ENCODE measurements around the gene MCRIP2. TPM values are rescaled to one million over a fixed set of nuclear protein-coding genes. Genes with fewer than 3 reads are reported as not detected.
A peak's percentile ranks its signal among the peaks of the same experiment; 100 is the strongest.
"Not testable (repeated sequence)": the region's sequence is repeated elsewhere in the genome, so short reads cannot be mapped to it uniquely, and the experiment has no call there.

Gene MCRIP2
- total and polyA plus RNA-seq, 4 donors: 16.3 to 97.3 (median 61.4) TPM

DNA sequence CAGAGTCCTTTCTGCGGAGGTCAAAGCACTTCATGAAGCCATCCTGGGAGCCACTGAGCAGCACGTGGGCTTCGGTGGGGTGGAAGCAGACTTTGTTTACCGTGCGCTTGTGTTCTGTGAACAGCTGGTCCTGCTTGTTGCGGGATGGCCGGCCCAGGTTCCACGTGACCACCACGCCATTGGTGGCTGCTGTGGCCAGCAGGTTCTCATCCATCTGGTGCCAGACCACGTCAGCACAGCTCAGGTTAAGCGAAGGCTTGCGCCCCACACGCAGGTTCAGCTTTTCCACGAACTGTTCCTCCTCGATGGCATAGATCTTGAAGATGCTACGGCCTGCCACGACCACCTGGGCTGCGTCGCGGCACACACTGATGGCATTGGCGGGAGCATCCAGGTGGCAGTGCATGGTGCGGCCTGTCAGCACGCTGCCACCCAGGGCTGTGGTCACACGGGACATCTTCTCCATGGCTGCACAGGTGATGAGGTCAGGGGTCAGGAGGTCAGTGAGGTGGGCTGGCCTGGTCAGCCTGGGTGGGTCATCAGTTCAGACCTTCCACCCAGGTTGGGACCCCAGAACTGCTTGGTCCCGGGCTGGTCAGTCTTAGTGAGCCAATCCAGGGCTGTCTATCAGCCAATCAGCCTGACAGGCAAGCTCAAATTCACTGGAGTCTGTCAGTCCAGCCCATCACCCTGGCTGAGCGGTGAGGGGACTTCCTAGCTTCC, 47.7 kb downstream of the MCRIP2 start:
- Histone ChIP-seq H3K4me1 (ENCODE audit: control insufficient read depth in 4 of 4, insufficient read depth in 4 of 4, low read length in 3 of 4) (peaks cover 16 to 34% (median 26%) of the 10 kb centered on the region in 4 donors), H3K9me3 (ENCODE audit: control insufficient read depth in 4 of 4, low read length in 3 of 4) (no peaks in the 10 kb centered on the region), H3K36me3 (ENCODE audit: control insufficient read depth in 4 of 4, insufficient read depth in 3 of 4, low read depth in 1 of 4, low read length in 3 of 4) (peaks cover 0 to 7% (median 0%) of the 10 kb centered on the region in 4 donors), H3K9ac (ENCODE audit: low read depth in 1 of 2, low read length in 2 of 2) (peak overlapping the region; percentile 69 to 87), H3K27ac (ENCODE audit: low read depth in 1 of 2, low read length in 2 of 2) (peak overlapping the region in 1 of 2 donors; percentile 71), H3K27me3 (ENCODE audit: control insufficient read depth in 4 of 4, insufficient read depth in 4 of 4, low read length in 3 of 4) (peaks cover 0 to 4% (median 1%) of the 10 kb centered on the region in 4 donors), H3K4me3 (ENCODE audit: low read depth in 1 of 3, low read length in 3 of 3) (peak overlapping the region; percentile 73 to 98 (median 93))
- no peak for DNase-seq (ENCODE audit: low spot score)
- 84% methylated on average over 26 of the region's 26 CpGs for WGBS
- TF ChIP-seq FOXA2 (IDR thresholded peaks at IDR 0.05) (no peak), HNF4A (conservative IDR thresholded peaks at IDR 0.05) (no peak), HNF4G (IDR thresholded peaks at IDR 0.05) (no peak), JUND (IDR thresholded peaks at IDR 0.05) (no peak), CTCF (IDR thresholded peaks at IDR 0.05; ENCODE audit: low read depth, low read length, missing input control) (no peak), ATF3 (IDR thresholded peaks at IDR 0.05) (no peak), RXRA (IDR thresholded peaks at IDR 0.05) (no peak), NR2F2 (IDR thresholded peaks at IDR 0.05) (no peak), RAD21 (IDR thresholded peaks at IDR 0.05) (no peak), ZBTB33 (IDR thresholded peaks at IDR 0.05) (no peak), SP1 (IDR thresholded peaks at IDR 0.05) (no peak), EGR1 (IDR thresholded peaks at IDR 0.05; ENCODE audit: low read depth in 2 of 2) (no peak), YY1 (IDR thresholded peaks at IDR 0.05) (no peak), TAF1 (conservative IDR thresholded peaks at IDR 0.05) (no peak), FOXA1 (IDR thresholded peaks at IDR 0.05) (no peak), GABPA (IDR thresholded peaks at IDR 0.05 in 1 of 2, conservative IDR thresholded peaks at IDR 0.05 in 1 of 2) (no peak)
- TF ChIP-seq, protein P1, sequence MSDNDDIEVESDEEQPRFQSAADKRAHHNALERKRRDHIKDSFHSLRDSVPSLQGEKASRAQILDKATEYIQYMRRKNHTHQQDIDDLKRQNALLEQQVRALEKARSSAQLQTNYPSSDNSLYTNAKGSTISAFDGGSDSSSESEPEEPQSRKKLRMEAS (IDR thresholded peaks at IDR 0.05): no peak
- TF ChIP-seq, protein P2, sequence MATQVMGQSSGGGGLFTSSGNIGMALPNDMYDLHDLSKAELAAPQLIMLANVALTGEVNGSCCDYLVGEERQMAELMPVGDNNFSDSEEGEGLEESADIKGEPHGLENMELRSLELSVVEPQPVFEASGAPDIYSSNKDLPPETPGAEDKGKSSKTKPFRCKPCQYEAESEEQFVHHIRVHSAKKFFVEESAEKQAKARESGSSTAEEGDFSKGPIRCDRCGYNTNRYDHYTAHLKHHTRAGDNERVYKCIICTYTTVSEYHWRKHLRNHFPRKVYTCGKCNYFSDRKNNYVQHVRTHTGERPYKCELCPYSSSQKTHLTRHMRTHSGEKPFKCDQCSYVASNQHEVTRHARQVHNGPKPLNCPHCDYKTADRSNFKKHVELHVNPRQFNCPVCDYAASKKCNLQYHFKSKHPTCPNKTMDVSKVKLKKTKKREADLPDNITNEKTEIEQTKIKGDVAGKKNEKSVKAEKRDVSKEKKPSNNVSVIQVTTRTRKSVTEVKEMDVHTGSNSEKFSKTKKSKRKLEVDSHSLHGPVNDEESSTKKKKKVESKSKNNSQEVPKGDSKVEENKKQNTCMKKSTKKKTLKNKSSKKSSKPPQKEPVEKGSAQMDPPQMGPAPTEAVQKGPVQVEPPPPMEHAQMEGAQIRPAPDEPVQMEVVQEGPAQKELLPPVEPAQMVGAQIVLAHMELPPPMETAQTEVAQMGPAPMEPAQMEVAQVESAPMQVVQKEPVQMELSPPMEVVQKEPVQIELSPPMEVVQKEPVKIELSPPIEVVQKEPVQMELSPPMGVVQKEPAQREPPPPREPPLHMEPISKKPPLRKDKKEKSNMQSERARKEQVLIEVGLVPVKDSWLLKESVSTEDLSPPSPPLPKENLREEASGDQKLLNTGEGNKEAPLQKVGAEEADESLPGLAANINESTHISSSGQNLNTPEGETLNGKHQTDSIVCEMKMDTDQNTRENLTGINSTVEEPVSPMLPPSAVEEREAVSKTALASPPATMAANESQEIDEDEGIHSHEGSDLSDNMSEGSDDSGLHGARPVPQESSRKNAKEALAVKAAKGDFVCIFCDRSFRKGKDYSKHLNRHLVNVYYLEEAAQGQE (IDR thresholded peaks at IDR 0.05): no peak

- H3K36me3 ChIP-seq (ENCODE audit: control insufficient read depth in 4 of 4, insufficient read depth in 3 of 4, low read depth in 1 of 4, low read length in 3 of 4); DNase-seq (ENCODE audit: low spot score); H3K27ac ChIP-seq (ENCODE audit: low read depth in 1 of 2, low read length in 2 of 2); H3K4me3 ChIP-seq (ENCODE audit: low read depth in 1 of 3, low read length in 3 of 3); H3K27me3 ChIP-seq (ENCODE audit: control insufficient read depth in 4 of 4, insufficient read depth in 4 of 4, low read length in 3 of 4); H3K9ac ChIP-seq (ENCODE audit: low read depth in 1 of 2, low read length in 2 of 2); H3K9me3 ChIP-seq (ENCODE audit: control insufficient read depth in 4 of 4, low read length in 3 of 4): not testable (repeated sequence)
- 85% methylated on average over 16 of the region's 16 CpGs for WGBS
- peaks cover 14 to 30% (median 24%) of the 10 kb centered on the region in 4 donors for H3K4me1 ChIP-seq (ENCODE audit: control insufficient read depth in 4 of 4, insufficient read depth in 4 of 4, low read length in 3 of 4)
Observed at GRCh38 chr16:691242-691641, 49.6 kb downstream of the MCRIP2 start.
